K562 (cell line): ENCODE results near the gene SCP2. TPM values are rescaled to one million over a fixed set of nuclear protein-coding genes. Genes with fewer than 3 reads are reported as not detected.

Experiments used
- ATAC-seq: fragments of 200-7000 bp; cut with Tn5 transposase; 3 replicates; pipeline ENCODE4 v1.9.1; 2020; ENCODE audit warnings: moderate library complexity
- BruUV-seq: library from RNA; stranded (reverse); fragments of 400-500 nt; replicated peaks from 2 replicates; lab custom pipeline; 2021; lab: Mats Ljungman, UMichigan
- CTCF ChIA-PET: fragments of 300-600 bp; formaldehyde crosslinking; extraction: SDS; loops from one replicate; lab custom pipeline; 2021; ENCODE audit warnings: low intra/inter-chr PET ratio; lab: Yijun Ruan, JAX
- POLR2A ChIA-PET: fragments of 300-600, 350-650 bp; sonication (Branson Sonifier 250); formaldehyde crosslinking; extraction: SDS; loops from one replicate; lab custom pipeline; 2021; ENCODE audit warnings: antibody characterized with exemption, inconsistent platforms; lab: Yijun Ruan, JAX
- DNase-seq, 4 experiments: peaks; one replicate each; pipeline versions ENCODE4 v3.0.0 to v3.0.0-alpha.2; 2011 to 2018; ENCODE audit warnings: low spot score in 3 of 4, mixed read lengths in 3 of 4; ENCODE audit errors: extremely low read depth in 1 of 4
- FAIRE-seq: peaks from 2 replicates; lab custom pipeline; 2011; peaks lifted over from hg19 to GRCh38; lab: Jason Lieb, UNC
- H2AFZ ChIP-seq: 2 replicates; pipeline ENCODE4 v1.6.0; 2011; ENCODE audit warnings: low read depth, low read length, control low read depth, inconsistent platforms
- H3K27ac ChIP-seq: fragments of 200-600 bp; 3 replicates; pipeline ENCODE4 v1.8.0; 2011; ENCODE audit warnings: low read depth, mild to moderate bottlenecking, control low read depth, inconsistent platforms, low read length, moderate library complexity, mixed read lengths; ENCODE audit errors: extremely low read depth
- H3K27me3 ChIP-seq, 2 experiments: fragments of 300-600 bp in 1 of 2; 2 replicates in 1 of 2; 3 replicates in 1 of 2; pipeline versions ENCODE4 v1.6.0 to v1.8.0; 2011; ENCODE audit warnings: inconsistent platforms in 2 of 2, low read length in 2 of 2, mild to moderate bottlenecking in 1 of 2, mixed read lengths in 1 of 2, moderate library complexity in 1 of 2; ENCODE audit not compliant: control insufficient read depth in 2 of 2, insufficient read depth in 2 of 2
- H3K36me3 ChIP-seq: fragments of 300-600 bp; 3 replicates; pipeline ENCODE4 v1.8.0; 2011; ENCODE audit warnings: mild to moderate bottlenecking, low read length, inconsistent platforms; ENCODE audit not compliant: control insufficient read depth, insufficient read depth
- H3K4me1 ChIP-seq, 2 experiments: fragments of 200-600 bp in 1 of 2; replicated peaks in 1 of 2; 2 replicates in 1 of 2; 3 replicates in 1 of 2; pipeline versions ENCODE4 v1.5.1 to v1.8.0; 2011; ENCODE audit warnings: inconsistent platforms in 2 of 2, low read length in 2 of 2, mild to moderate bottlenecking in 1 of 2, mixed read lengths in 1 of 2, moderate library complexity in 1 of 2; ENCODE audit not compliant: control insufficient read depth in 2 of 2, insufficient read depth in 2 of 2
- H3K4me2 ChIP-seq: 2 replicates; pipeline ENCODE4 v1.6.1; 2011; ENCODE audit warnings: low read length, control low read depth, inconsistent platforms, mixed read lengths; ENCODE audit not compliant: insufficient read depth
- H3K4me3 ChIP-seq: fragments of 200-600 bp; sonication (generic), shearing (Covaris generic); 2 replicates; pipeline ENCODE4 v1.5.1; 2016; ENCODE audit warnings: control low read depth, inconsistent platforms
- H3K79me2 ChIP-seq: fragments of 200-600 bp; 3 replicates; pipeline ENCODE4 v1.8.0; 2011; ENCODE audit warnings: low read length, inconsistent platforms; ENCODE audit not compliant: control insufficient read depth, insufficient read depth
- H3K9ac ChIP-seq, 2 experiments: 2 replicates each; pipeline versions ENCODE4 v1.6.0 to v1.6.1; 2011; ENCODE audit warnings: low read depth in 2 of 2, low read length in 2 of 2, control low read depth in 1 of 2, inconsistent platforms in 1 of 2, mild to moderate bottlenecking in 1 of 2, mixed read lengths in 1 of 2; ENCODE audit not compliant: insufficient read depth in 1 of 2
- H3K9me1 ChIP-seq: one replicate; pipeline ENCODE4 v1.6.0; 2011; ENCODE audit warnings: inconsistent platforms, mild to moderate bottlenecking, low read length, moderate library complexity; ENCODE audit not compliant: control insufficient read depth, insufficient read depth
- H3K9me3 ChIP-seq: replicated peaks from 2 replicates; pipeline ENCODE4 v1.5.1; 2011; ENCODE audit warnings: low read depth, low read length, inconsistent platforms; ENCODE audit not compliant: control insufficient read depth, insufficient read depth
- H4K20me1 ChIP-seq: replicated peaks from 2 replicates; pipeline ENCODE4 v1.6.1; 2011; ENCODE audit warnings: low read length, inconsistent platforms, mixed read lengths; ENCODE audit not compliant: control insufficient read depth, insufficient read depth
- ARID2 ChIP-seq: fragments of 450-650 bp; IDR thresholded peaks from 2 replicates; pipeline ENCODE4 v1.6.1; 2017; ENCODE audit warnings: antibody characterized with exemption, mild to moderate bottlenecking
- DIDO1 ChIP-seq: fragments of 450-650 bp; IDR thresholded peaks from 2 replicates; pipeline ENCODE4 v1.6.1; 2016; ENCODE audit warnings: low read depth, missing biosample characterization, missing genetic modification characterization
- ETV5 ChIP-seq: sonication (generic); formaldehyde crosslinking; IDR thresholded peaks from 2 replicates; pipeline ENCODE4 v1.4.0; 2020; ENCODE audit warnings: low read depth, mild to moderate bottlenecking, missing genetic modification reagents
- HDGF ChIP-seq: fragments of 450-650 bp; IDR thresholded peaks from 2 replicates; pipeline ENCODE4 v1.6.1; 2016
- HNRNPUL1 ChIP-seq: fragments of 200-400 bp; formaldehyde crosslinking; IDR thresholded peaks from 2 replicates; pipeline ENCODE4 v1.6.1; 2017; ENCODE audit warnings: low read length
- PHF20 ChIP-seq: fragments of 450-650 bp; IDR thresholded peaks from 2 replicates; pipeline ENCODE4 v1.6.1; 2018; ENCODE audit not compliant: partially characterized antibody
- PTRF ChIP-seq: fragments of 450-650 bp; IDR thresholded peaks from 2 replicates; pipeline ENCODE4 v1.6.1; 2016; ENCODE audit warnings: mild to moderate bottlenecking, missing genetic modification characterization, missing compliant biosample characterization
- RFX7 ChIP-seq: fragments of 250-450 bp; sonication (Bioruptor Pico); IDR thresholded peaks from 2 replicates; pipeline ENCODE4 v1.5.1; 2021; ENCODE audit warnings: mild to moderate bottlenecking
- ZNF41 ChIP-seq: fragments of 250-450 bp; sonication (Bioruptor Pico); conservative IDR thresholded peaks from 2 replicates; pipeline ENCODE4 v1.4.0; 2020; ENCODE audit warnings: mild to moderate bottlenecking
- WGBS: fragments of 100-300 bp; shearing (Covaris generic); methylation state at CpG from one replicate; pipeline ENCODE4 v1.1.6; 2016; ENCODE audit warnings: low coverage, mixed read lengths; ENCODE audit not compliant: insufficient coverage; ENCODE audit errors: missing lambda C conversion rate; 5-methylcytosine and 5-hydroxymethylcytosine counted together
- in situ Hi-C: fragments of 300-500 bp; cut with MboI; formaldehyde crosslinking; loops from 4 replicates; pipeline ENCODE4 v1.15.0; 2018; ENCODE audit warnings: inconsistent platforms, mixed read lengths
- intact Hi-C: fragments of 100-400 bp; cut with micrococcal nuclease; formaldehyde crosslinking; loops from 2 replicates; pipeline ENCODE4 v1.14.2; 2022
- polyA plus RNA-seq, 8 experiments: library from polyadenylated mRNA; depleted of rRNA in 4 of 8; stranded (reverse) in 5 of 8; unstranded in 3 of 8; fragments of >200 nt; fragmentation: Nextera tagmentation in 2 of 8; fragmentation: Illumina TruSeq in 1 of 8; extraction: Ambion mirVana in 2 of 8; extraction: Trizol in 1 of 8; gene quantifications; 2 replicates each; pipeline versions ENCODE4 v1.2.1 to v1.2.3, GENCODE V29; 2011 to 2014; ENCODE audit warnings: inconsistent platforms in 1 of 8, missing spikeins in 1 of 8
- total RNA-seq, 7 experiments: library from RNA; depleted of rRNA in 6 of 7; stranded (reverse); fragments of >200 nt in 6 of 7; fragmentation: Illumina TruSeq in 2 of 7; extraction: Trizol in 2 of 7; gene quantifications; 2 replicates each; pipeline versions ENCODE4 v1.2.1 to v1.2.3, GENCODE V29; 2011 to 2021; ENCODE audit warnings: low replicate concordance in 1 of 7

SCP2 gene
- total and polyA plus RNA-seq, 9 of the 15 experiments (the other 6 are each of a cell fraction or from before 2014, with no cell fraction given): 63.8 to 258 (median 106) TPM

GRCh38 chr1:53037159-53037558, 110.1 kb downstream of the SCP2 start:
- in situ Hi-C loops (no loop called here), intact Hi-C loops (no loop called here)
- ATAC-seq (no peak), DNase-seq (no peak), FAIRE-seq (no peak)
- Histone ChIP-seq H4K20me1 (no peaks in the 10 kb centered on the region), H3K36me3 (peaks cover 24% of the 10 kb centered on the region), H3K27me3 (no peaks in the 10 kb centered on the region), H3K79me2 (no peaks in the 10 kb centered on the region), H3K27ac (no peak overlapping the region), H3K4me2 (no peak overlapping the region), H3K9me1 (no peaks in the 10 kb centered on the region), H3K9me3 (no peaks in the 10 kb centered on the region), H2AFZ (no peak overlapping the region), H3K4me3 (no peak overlapping the region), H3K4me1 (peaks cover 0 to 3% of the 10 kb centered on the region in 2 experiments; a peak in 1 of 5 replicates), H3K9ac (no peak overlapping the region)
- POLR2A ChIA-PET: interaction anchor here (0.7 kb wide), 1 partner anchor 987 kb away, joined by 3 read pairs; no protein-coding TSS in a partner anchor
- CTCF ChIA-PET: no interaction called here
- BruUV-seq: no TSS peak
- WGBS: 84% methylated on average over 4 of the region's 4 CpGs
- TF ChIP-seq ZNF41 (no peak), ETV5 (no peak), PTRF (tag) (no peak)
- TF ChIP-seq, all 486 proteins: peak for 0

DNA sequence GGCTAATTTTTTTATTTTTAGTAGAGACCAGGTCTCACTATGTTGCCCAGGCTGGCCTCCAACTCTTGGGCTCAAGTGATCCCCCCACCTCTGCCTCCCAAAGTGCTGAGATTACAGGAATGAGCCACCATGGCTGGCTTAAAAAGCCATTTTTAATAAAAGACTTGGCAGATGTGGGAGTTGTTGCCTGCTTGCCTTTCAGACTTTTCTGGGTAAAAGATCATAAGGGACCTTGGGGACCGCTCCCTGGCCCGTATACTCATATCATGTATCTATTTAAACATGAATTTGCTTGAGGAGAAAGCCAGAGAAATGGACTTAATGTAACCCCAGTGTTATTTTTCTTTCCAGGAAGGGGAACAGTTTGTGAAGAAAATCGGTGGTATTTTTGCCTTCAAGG, 111.5 kb downstream of the SCP2 start:
- WGBS: 61% methylated on average over 3 of the region's 3 CpGs
- Histone ChIP-seq H3K4me2 (no peak overlapping the region), H3K27ac (no peak overlapping the region), H3K36me3 (peaks cover 19% of the 10 kb centered on the region; the same call in 2 of the 3 replicates), H3K9me1 (no peaks in the 10 kb centered on the region), H3K4me3 (no peak overlapping the region), H3K4me1 (peaks cover 0 to 3% of the 10 kb centered on the region in 2 experiments; a peak in 1 of 5 replicates), H3K27me3 (no peaks in the 10 kb centered on the region), H3K79me2 (no peaks in the 10 kb centered on the region), H3K9me3 (no peaks in the 10 kb centered on the region), H2AFZ (no peak overlapping the region), H3K9ac (no peak overlapping the region), H4K20me1 (no peaks in the 10 kb centered on the region)
- CTCF ChIA-PET: no interaction called here
- DNase-seq (no peak), FAIRE-seq (no peak), ATAC-seq (no peak)
- no TSS peak for BruUV-seq
- POLR2A ChIA-PET: no interaction called here
- in situ Hi-C loops: no loop called here
- intact Hi-C loops: no loop called here
- TF ChIP-seq HDGF: no peak
- no peak for TF ChIP-seq ARID2
- no peak for TF ChIP-seq PHF20
- no peak for TF ChIP-seq RFX7 (CRISPR knock-in tag)
- TF ChIP-seq DIDO1 (tag): no peak
- no peak for TF ChIP-seq HNRNPUL1
